GM12891 (cell line): Measurements from ENCODE around the gene WDR31.

Experiments
- POLR2A ChIP-seq: IDR thresholded peaks from 2 replicates; pipeline ENCODE4 v1.6.1; 2011; ENCODE audit warnings: low read depth, low read length, control low read depth
- POLR2AphosphoS5 ChIP-seq: IDR thresholded peaks from 2 replicates; pipeline ENCODE4 v1.6.1; 2011; ENCODE audit warnings: low read depth, low read length, control low read depth

DNA sequence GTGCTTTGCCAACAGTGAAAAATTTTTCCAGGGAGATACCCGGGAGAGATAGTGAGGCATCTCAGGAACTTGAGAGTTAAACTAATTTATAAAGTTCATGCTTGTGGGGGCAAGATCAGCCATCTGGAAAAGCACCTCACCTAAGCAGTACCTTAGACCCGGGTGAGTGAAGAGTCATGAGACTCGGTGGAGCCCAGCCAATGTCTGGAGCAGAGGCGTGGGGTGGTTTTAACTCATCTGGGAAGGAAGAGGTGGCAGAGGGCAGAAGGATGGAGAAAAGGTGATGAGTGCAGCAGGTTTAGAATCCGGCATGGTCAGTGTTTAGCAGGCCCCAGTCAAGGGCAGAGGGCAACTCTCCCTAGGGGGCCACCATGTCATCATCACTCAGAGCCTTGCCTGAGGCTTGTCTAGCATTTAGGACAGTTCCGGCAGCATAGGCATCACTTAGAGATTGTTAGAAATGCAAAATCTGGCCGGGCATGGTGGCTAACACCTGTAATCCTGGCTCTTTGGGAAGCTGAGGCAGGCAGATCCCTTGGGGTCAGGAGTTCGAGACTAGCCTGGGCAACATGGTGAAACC, 32.6 kb downstream of the WDR31 start:
- no peak for TF ChIP-seq POLR2AphosphoS5
- TF ChIP-seq POLR2A: no peak
